GM21390 (cell line): ENCODE results near the gene CHID1.

Experiments
- ATAC-seq: cut with Tn5 transposase; IDR thresholded peaks from one replicate; pipeline ENCODE4 v1.9.1; 2021; ENCODE audit not compliant: unreplicated experiment

The CHID1 gene

DNA sequence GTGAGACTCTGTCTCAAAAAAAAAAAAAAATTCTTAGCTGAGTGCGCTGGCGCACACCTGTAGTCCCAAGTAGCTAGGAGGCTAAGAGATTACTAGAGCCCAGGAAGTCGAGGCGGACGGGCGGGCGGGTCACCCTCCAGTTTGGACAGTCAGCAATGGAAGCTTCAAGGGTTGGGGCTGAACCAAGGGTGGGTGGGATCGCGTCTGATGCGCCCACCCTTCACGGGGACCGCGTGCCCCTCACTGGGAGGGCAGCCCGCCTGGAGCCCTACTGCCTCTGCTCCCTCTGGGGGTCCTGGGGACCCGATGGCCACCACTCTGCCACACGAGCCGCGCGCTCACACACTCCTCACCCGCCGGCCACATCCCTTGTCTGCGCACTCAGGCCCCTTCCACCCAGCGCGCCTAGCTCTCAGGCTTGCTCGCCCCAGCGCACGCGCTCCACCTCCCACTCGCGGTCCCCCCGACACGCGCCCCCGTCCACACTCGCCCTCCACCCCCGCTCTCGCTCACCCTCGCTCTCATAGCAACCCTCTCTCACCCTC is 494 bp downstream of the CHID1 start:
- no peak for ATAC-seq

- ATAC-seq: no peak
Measured at GRCh38 chr11:909406-909805, 1.2 kb downstream of the CHID1 start.

GRCh38 chr11:908273-908672 is 2.3 kb downstream of the CHID1 start:
- no peak for ATAC-seq

DNA sequence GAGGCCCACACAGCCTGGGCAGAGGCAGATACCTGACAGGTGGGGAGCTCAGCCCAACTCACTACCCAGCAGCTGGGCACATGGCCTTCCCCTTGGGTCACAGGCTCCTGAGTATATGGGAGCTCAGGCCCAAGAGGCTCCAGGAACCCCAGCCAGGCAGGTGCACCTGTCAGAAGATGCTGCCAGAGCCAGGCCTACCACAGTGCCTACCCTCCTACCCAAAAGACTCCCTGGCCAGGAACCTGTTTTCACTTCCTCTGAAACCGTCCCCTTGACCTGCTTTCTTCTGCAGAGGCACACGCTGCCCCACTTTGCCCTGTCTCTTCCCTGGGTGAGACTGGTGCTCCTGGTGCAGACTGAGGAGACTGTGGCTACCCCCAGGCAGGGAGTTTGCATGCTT is 2.9 kb downstream of the CHID1 start:
- no peak for ATAC-seq

- ATAC-seq: no peak
Measured at GRCh38 chr11:905952-906351, 4.7 kb downstream of the CHID1 start.

DNA sequence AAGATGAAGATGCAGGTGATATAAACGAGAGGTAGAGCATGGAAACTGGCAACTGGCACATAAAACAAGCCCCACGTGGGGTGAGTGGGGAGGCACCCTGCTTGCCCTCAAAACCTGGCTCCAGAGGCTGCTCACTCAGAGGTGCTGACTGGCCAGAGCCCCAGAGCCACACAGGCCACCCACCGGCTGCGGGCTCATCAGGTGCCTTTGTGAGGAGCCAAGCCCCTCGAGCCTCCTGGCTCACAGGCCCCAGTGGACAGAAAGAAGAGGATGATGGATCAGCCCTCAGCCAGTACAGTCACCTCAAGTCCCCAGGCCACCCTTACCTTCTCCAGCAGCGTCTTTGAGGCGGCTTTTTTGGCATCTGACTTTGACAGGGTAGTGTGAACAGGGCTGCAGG is 6.2 kb downstream of the CHID1 start:
- no peak for ATAC-seq

DNA sequence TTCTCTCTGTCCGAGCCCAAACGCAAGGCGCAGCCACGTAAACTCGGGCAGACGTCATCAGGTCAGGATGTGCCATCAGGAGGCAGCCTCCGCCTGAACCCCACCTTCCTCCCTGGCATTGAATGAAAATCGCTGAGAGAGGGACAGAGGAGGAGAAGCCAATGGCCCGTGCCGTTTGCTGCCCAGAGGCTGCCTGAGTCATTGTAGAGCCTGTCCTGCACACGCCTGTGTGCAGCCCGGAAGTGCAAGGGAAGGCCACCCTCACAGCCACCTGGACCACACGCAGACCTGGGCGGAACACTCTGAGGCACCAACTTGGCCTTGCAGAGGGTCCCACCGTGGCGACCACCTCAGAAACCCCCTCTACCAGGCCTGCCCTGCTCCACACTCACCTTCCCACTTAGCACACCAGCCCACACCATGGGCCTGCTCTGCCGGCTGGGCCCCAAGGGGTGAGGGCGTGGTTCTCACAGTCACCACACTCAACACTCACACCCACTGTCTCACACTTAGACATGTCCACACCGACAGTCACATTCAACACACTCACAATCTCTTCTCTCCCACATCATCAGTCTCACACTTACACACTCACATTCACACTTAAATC is 9.1 kb downstream of the CHID1 start:
- no peak for ATAC-seq

DNA sequence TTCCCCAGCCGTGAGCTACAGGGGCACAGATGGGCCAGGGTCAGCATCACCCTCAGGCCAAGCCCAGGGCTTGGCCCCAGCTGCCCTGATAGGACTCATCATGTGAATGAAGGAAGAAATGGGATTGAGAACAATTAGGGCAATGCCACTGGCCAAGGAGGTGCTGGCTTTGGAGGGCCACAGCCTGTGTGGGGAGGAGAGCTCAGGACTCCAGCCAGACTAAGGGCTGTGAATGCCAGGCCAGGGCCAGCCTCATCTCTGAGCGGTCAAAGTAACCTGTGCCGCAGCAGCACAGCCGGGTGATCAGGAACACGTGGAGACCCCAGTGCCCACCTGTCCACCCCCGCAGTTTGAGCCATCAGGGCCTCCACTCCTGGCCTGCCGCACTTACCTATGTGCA is 10.1 kb downstream of the CHID1 start:
- no peak for ATAC-seq

DNA sequence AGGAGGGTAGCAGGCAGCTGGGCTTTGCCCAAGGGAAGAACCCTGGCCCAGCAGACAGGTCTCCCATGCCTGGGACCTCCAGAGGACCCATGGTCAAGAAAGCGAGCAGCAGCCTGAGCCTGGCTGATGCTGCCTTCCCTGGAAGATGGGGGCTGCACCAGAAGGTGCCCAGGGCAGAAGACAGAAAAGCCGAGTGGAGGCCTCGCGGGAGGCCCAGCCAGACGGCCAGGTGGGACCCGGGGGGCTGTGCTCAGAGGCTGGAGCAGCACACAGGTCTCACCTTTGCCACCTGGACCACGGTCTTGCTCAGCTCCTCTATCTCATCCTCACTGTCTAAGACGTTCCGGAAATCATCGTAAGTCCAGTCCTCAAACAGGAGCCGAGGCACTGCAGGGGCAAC is 10.9 kb downstream of the CHID1 start:
- ATAC-seq: no peak

- ATAC-seq: no peak
Measured at GRCh38 chr11:898540-899190, 11.9 kb downstream of the CHID1 start.

DNA sequence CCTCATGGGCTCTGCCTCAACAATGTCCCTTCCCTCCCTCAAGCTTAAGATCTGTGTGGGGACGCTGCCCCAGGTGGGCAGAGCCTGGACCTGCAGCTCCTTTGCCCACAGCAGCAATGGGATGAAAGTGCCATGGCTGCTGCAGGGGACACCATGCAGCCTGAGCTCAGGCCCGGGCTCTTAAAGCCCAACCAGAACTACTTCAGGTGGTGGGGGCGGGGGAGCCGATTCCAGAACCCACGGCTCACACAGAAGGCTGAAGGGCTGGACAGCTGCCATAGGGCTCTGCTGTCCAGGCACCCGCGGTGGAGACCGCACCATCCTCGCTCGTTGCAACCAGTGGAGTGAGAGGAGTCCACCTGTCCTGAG is 12.5 kb downstream of the CHID1 start:
- ATAC-seq: no peak

DNA sequence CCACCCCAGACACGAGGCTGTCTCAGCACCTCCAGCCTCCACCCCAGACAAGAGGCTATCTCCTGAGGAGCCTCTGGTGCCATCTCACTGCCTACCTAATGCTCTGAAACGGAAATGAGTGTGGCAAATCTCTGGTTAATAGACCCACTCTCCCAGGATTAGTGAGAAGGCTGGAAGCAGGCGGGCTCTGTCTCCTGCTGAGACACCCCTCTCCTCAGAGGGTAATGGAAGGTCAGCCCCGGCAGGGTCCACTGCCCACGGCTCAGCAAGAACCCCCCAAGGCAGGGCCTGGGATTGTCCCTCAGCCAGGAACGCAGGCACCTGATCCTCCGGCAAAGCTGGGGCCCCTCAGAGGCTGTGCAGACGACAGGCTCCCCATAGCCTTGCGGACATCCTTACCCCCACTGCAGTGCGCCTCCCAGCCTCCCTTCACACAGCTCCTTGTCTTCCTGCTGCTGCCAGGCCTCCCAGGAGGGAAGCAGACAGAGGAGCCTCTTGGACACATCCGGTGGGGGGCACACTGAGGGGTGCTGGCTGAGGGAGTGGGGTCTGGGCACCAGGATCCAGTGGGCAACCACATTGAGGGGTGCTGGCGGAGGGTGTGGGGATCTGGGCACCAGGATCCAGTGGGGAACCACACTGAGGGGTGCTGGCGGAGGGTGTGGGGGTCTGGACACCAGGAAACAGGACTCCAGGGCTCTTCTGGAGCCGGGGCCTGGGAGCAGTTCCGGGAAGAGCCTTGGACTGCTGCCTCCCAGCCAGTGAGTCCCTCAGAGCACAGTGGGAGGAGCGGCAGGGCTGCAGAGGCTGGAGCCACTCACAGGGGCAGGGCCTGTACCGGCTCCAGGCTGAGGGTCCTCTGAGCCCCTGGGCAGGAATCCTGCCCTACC is 13.1 kb downstream of the CHID1 start:
- no peak for ATAC-seq

DNA sequence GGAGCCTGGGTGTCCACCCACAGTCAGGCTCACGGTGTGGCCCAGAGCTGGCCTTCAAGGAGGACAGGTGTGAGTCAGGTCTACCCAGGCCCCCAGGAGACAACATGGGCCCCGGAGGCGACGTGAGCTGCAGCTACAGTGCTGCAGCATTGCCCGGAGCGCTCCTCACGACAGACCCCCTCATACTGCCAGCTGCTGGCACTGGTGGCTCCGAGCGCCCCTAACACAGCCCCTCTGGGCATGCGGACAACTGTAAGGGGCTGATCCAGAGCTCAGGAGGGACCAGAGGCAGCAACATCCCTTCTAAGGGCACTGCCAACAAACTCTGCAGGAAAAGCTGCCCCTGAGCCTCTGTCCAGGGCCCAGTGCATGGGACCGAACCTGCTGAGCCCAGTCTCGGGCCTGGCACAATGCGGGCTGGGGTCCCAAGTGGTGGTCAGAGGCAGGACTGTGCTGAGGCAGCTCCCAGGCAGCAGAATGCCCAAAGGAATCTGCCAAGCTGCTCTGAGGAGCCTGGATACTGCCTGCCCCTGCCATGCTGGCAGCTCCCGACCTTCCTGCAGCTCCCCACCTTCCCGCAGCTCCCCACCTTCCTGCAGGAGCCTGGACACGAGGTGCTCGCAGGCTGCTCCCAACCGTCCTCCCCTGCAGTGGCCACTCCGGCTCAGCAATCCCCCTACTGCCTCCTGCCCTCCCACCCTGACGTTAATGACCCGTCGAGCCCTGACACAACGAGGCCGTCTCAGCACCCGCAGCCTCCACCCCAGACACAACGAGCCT is 15.1 kb downstream of the CHID1 start:
- ATAC-seq: no peak

DNA sequence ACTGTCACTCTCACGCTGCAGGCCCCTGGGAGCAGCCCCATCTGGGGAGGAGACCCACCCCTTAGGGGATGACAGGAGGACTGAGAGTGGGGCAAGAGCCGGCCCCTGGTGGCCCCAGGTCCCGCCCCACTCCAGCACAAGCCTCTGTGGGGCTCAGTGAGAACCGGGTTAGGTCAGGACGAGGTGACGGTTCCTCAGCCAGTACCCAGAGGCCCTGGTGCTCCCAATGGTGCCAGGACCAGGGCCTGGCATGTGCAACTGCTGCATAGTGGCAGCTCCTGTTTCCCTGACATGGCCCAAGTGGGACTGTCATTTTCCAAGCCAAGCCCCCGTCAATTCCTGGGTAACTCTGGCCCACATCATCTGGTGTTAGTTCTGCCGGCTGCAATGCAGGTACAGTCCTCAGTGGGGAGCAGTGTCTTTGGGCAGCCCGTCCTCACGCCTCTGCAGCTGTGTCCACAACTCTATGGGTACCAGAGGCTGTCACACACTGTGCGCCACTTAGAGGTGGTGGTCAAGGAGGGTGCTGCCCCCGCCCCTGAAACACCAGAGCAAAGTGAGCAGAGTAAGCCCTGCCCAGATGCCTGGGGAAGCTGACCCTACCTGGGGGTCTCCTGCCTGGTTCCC is 15.9 kb downstream of the CHID1 start:
- ATAC-seq: no peak

- no peak for ATAC-seq
Measured at GRCh38 chr11:893008-893654, 17.5 kb downstream of the CHID1 start.

DNA sequence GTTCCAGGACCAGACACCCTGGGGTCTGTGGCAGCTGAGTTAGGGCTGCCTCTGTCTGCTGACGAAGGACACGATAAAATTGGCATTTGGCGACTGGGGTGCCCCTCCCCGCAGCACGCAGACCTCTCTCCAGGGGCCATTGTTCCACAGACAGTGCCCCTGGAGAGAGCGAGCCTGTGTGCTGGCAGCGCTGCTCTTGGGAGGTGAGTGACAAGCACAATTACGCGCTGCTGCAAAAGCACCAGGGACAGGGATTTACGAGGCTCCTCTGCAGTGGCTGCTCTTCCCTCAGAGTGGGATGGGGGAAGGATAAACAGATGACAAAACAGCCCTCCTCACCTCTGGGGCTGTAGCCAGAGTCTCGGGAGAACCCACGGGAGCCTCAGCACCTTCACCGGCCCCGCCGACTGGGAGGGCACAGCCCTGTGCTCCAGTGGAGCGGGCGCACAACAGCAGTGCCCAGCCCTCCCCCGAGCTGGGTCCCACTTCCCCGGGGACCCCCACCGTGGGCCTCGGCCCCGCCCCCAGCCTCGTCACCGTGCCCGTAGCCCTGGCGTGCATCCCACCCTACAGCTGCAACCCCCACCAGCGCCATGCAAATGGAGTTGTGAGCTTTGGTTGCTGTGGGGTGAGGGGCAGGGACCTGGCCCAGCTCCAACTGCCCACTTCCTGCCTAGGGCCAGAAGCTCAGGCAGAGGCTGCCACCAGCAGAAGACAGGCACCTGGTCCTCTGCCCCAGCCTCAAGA is 19.6 kb downstream of the CHID1 start:
- ATAC-seq: no peak

DNA sequence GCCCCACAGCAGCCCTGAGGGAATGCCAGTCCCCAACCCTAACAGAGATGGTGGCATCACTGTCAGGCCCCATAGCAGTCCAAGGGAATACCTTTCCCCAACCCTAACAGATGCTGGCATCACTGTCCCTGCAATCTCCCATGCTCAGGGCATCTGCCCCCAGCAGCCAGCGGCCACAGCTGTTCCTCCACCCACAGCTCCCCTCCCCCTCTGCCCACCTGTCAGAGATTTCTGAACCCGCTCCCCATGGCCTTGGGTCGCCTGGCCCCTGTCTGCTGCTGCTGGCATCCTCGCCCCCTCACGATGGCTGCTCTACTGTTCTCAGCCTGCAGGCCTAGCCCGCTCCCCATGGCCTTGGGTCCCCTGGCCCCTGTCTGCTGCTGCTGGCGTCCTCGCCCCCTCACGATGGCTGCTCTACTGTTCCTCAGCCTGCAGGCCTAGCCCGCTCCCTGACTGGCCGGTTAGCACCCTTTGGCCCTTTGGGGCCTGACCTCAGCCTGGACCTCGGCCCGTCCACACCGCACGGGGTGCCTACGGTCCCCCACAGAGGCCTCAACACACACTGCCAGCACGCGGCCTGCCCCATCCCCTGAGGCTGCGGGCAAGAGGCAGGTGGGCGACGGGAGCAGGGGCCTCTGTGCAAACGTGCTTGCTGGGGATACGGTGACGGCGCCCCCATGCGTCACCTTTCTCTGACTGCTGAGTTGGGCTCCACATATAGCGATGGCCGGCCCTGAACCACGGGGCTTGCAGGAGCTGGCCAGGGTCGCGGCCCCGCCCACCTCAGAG is 20.7 kb downstream of the CHID1 start:
- no peak for ATAC-seq

DNA sequence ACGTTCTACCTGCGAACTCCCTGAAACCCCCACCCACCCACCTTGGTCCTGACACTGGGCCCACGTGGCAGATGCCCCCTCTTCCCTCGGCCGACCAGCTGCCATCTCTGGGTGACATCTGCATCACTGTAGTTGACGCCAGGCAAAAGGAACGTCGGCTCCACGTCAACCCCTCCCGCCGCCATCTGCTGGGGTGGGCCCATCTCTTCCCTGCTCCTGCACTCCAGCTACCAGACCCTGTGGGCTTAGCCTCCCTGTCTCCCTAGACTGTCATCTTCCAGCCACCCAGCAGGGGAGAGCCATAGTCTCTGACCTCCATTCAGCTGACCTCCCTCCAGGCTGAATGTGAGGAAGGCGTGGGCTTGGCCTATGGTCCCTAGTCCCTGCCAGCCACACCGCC is 21.4 kb downstream of the CHID1 start:
- no peak for ATAC-seq
